Measurements from ENCODE around the gene IGFBP4. TPM values are rescaled to one million over a fixed set of nuclear protein-coding genes. Genes with fewer than 3 reads are reported as not detected.

Gene IGFBP4
- total RNA-seq, 1 donor from 2014 or later = 56.7 TPM

DNA sequence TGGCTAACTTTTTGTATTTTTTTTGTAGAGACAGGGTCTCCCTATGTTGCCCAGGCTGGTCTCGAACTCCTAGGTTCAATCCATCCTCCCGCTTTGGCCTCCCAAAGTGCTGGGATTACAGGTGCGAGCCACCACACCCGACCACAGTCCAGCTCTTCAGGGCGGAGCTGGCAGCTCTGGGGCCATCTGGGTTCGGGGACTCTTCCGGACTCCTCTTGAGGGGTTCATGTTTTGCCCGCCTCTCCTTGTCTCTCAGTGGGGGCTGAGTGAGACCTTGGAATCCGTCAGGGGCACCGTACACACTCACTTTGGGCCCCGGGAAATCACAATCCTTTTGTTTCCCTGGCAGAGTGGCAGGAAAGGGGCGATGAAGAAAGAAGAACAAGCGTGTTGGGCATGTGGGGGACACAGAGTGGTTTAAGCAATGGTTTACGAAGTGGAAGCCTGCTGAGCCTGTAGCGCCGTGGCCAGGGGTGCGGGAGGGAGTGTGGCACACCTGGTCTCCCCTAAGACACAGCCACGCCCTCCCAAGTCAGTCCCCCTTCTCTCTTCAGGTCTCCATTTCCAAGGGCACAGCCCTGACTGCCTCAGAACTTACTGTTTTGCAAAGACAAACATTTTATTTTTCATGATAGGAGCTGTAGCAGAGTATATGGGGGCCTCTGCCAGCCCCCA, 32.1 kb downstream of the IGFBP4 start:
- TF ChIP-seq, protein P1, sequence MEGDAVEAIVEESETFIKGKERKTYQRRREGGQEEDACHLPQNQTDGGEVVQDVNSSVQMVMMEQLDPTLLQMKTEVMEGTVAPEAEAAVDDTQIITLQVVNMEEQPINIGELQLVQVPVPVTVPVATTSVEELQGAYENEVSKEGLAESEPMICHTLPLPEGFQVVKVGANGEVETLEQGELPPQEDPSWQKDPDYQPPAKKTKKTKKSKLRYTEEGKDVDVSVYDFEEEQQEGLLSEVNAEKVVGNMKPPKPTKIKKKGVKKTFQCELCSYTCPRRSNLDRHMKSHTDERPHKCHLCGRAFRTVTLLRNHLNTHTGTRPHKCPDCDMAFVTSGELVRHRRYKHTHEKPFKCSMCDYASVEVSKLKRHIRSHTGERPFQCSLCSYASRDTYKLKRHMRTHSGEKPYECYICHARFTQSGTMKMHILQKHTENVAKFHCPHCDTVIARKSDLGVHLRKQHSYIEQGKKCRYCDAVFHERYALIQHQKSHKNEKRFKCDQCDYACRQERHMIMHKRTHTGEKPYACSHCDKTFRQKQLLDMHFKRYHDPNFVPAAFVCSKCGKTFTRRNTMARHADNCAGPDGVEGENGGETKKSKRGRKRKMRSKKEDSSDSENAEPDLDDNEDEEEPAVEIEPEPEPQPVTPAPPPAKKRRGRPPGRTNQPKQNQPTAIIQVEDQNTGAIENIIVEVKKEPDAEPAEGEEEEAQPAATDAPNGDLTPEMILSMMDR (conservative IDR thresholded peaks at IDR 0.05) = no peak
- peaks cover 9% of the 10 kb centered on the region for H3K4me1 Mint-ChIP-seq
- peaks cover 2% of the 10 kb centered on the region for H3K27me3 Mint-ChIP-seq (ENCODE audit: low read depth)
- H3K9me3 Mint-ChIP-seq = peaks cover 8% of the 10 kb centered on the region
- H3K4me3 Mint-ChIP-seq = no peak overlapping the region
- peaks cover 5% of the 10 kb centered on the region for H3K36me3 Mint-ChIP-seq (ENCODE audit: low read depth)
- H3K27ac Mint-ChIP-seq (ENCODE audit: unreplicated experiment) = no peak overlapping the region
- no peak for DNase-seq (ENCODE audit: low read depth, low spot score)

DNA sequence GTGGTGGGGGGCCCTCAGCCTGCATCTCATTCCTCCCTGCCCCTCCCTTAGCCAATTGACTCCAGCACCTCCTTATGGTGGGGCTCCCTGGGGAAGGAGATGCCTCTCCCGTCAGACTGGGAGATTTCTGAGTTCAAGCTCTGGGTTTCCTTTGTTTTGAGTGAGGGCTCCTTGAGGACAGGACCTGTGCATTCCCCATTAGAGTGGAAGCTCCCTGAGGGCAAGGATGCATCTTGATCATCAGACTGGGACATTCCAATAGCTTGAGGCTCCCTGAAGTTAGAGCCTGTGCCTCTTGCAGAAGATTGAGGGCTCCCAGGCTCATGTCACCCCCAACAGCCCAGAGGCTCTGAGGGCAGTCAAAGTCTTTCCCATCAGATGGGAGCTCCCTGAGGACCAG, 34.5 kb downstream of the IGFBP4 start:
- H3K4me3 Mint-ChIP-seq = no peak overlapping the region
- no peak for DNase-seq (ENCODE audit: low read depth, low spot score)
- peaks cover 3% of the 10 kb centered on the region for H3K36me3 Mint-ChIP-seq (ENCODE audit: low read depth)
- H3K27ac Mint-ChIP-seq (ENCODE audit: unreplicated experiment) = no peak overlapping the region
- peaks cover 3% of the 10 kb centered on the region for H3K9me3 Mint-ChIP-seq
- TF ChIP-seq, protein P1 (conservative IDR thresholded peaks at IDR 0.05) = no peak
- peaks cover 2% of the 10 kb centered on the region for H3K27me3 Mint-ChIP-seq (ENCODE audit: low read depth)
- peaks cover 3% of the 10 kb centered on the region for H3K4me1 Mint-ChIP-seq

- TF ChIP-seq, protein P1 (conservative IDR thresholded peaks at IDR 0.05) = no peak
- H3K36me3 Mint-ChIP-seq (ENCODE audit: low read depth) = no peaks in the 10 kb centered on the region
- peaks cover 5% of the 10 kb centered on the region for H3K4me1 Mint-ChIP-seq
- no peaks in the 10 kb centered on the region for H3K9me3 Mint-ChIP-seq
- peaks cover 2% of the 10 kb centered on the region for H3K27me3 Mint-ChIP-seq (ENCODE audit: low read depth)
- no peak overlapping the region for H3K27ac Mint-ChIP-seq (ENCODE audit: unreplicated experiment)
- no peak overlapping the region for H3K4me3 Mint-ChIP-seq
- DNase-seq (ENCODE audit: low read depth, low spot score) = no peak
These were observed 35.2 kb downstream of the IGFBP4 start for GRCh38 chr17:40478486-40478885.

- Mint-ChIP-seq H3K4me1 (peaks cover 16% of the 10 kb centered on the region), H3K4me3 (no peak overlapping the region), H3K36me3 (ENCODE audit: low read depth) (no peaks in the 10 kb centered on the region), H3K27ac (ENCODE audit: unreplicated experiment) (no peak overlapping the region), H3K27me3 (ENCODE audit: low read depth) (peaks cover 2% of the 10 kb centered on the region), H3K9me3 (no peaks in the 10 kb centered on the region)
- no peak for DNase-seq (ENCODE audit: low read depth, low spot score)
- TF ChIP-seq, protein P1 (conservative IDR thresholded peaks at IDR 0.05) = no peak
These were observed 36.7 kb downstream of the IGFBP4 start for GRCh38 chr17:40479754-40480480.

DNA sequence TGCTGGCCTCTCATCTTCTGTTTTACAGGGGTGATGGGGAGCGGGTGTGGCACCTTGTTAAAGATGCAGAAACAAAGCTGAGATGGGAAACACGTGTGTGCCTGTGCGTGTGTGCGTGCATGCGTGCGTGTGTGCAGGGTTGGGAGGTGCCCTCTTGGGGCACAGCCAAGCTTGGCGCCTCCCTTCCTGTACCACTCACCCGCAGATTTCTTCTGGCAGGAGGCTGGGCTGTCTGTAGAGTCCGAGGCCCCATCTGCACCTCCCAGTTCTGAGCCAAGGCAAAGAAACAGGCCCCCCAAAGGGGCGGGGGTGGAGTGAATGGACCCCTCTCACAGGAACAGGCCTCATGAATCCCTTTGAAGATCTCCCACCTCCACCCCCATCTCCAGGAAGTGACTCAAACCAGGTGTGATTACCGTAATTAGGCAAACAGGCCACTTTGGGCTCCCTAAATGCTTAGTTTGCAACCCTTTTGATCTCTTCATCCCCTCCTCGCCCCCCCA, 37.3 kb downstream of the IGFBP4 start:
- H3K4me1 Mint-ChIP-seq = peaks cover 17% of the 10 kb centered on the region

More for the DNA sequence above, 37.3 kb downstream of the IGFBP4 start:
- no peak overlapping the region for H3K4me3 Mint-ChIP-seq
- no peaks in the 10 kb centered on the region for H3K36me3 Mint-ChIP-seq (ENCODE audit: low read depth)
- peaks cover 4% of the 10 kb centered on the region for H3K27me3 Mint-ChIP-seq (ENCODE audit: low read depth)
- DNase-seq (ENCODE audit: low read depth, low spot score) = no peak
- TF ChIP-seq, protein P1 (conservative IDR thresholded peaks at IDR 0.05) = no peak
- H3K27ac Mint-ChIP-seq (ENCODE audit: unreplicated experiment) = peak overlapping the region; percentile 27
- no peaks in the 10 kb centered on the region for H3K9me3 Mint-ChIP-seq

All from neural crest cell (in vitro differentiated cells).